K562 (cell line): ENCODE results near the gene SCG2. TPM values are rescaled to one million over a fixed set of nuclear protein-coding genes. Genes with fewer than 3 reads are reported as not detected.

Experiments
- ATAC-seq: fragments of 200-7000 bp; cut with Tn5 transposase; 3 replicates; pipeline ENCODE4 v1.9.1; 2020; ENCODE audit warnings: moderate library complexity
- BruUV-seq: library from RNA; stranded (reverse); fragments of 400-500 nt; replicated peaks from 2 replicates; lab custom pipeline; 2021; lab: Mats Ljungman, UMichigan
- CTCF ChIA-PET: fragments of 300-600 bp; formaldehyde crosslinking; extraction: SDS; loops from one replicate; lab custom pipeline; 2021; ENCODE audit warnings: low intra/inter-chr PET ratio; lab: Yijun Ruan, JAX
- POLR2A ChIA-PET: fragments of 300-600, 350-650 bp; sonication (Branson Sonifier 250); formaldehyde crosslinking; extraction: SDS; loops from one replicate; lab custom pipeline; 2021; ENCODE audit warnings: antibody characterized with exemption, inconsistent platforms; lab: Yijun Ruan, JAX
- DNase-seq, 4 experiments: peaks; one replicate each; pipeline versions ENCODE4 v3.0.0 to v3.0.0-alpha.2; 2011 to 2018; ENCODE audit warnings: low spot score in 3 of 4, mixed read lengths in 3 of 4; ENCODE audit errors: extremely low read depth in 1 of 4
- FAIRE-seq: peaks from 2 replicates; lab custom pipeline; 2011; peaks lifted over from hg19 to GRCh38; lab: Jason Lieb, UNC
- H2AFZ ChIP-seq: 2 replicates; pipeline ENCODE4 v1.6.0; 2011; ENCODE audit warnings: low read depth, low read length, control low read depth, inconsistent platforms
- H3K27ac ChIP-seq: fragments of 200-600 bp; 3 replicates; pipeline ENCODE4 v1.8.0; 2011; ENCODE audit warnings: low read depth, mild to moderate bottlenecking, control low read depth, inconsistent platforms, low read length, moderate library complexity, mixed read lengths; ENCODE audit errors: extremely low read depth
- H3K27me3 ChIP-seq, 2 experiments: fragments of 300-600 bp in 1 of 2; 2 replicates in 1 of 2; 3 replicates in 1 of 2; pipeline versions ENCODE4 v1.6.0 to v1.8.0; 2011; ENCODE audit warnings: inconsistent platforms in 2 of 2, low read length in 2 of 2, mild to moderate bottlenecking in 1 of 2, mixed read lengths in 1 of 2, moderate library complexity in 1 of 2; ENCODE audit not compliant: control insufficient read depth in 2 of 2, insufficient read depth in 2 of 2
- H3K36me3 ChIP-seq: fragments of 300-600 bp; 3 replicates; pipeline ENCODE4 v1.8.0; 2011; ENCODE audit warnings: mild to moderate bottlenecking, low read length, inconsistent platforms; ENCODE audit not compliant: control insufficient read depth, insufficient read depth
- H3K4me1 ChIP-seq, 2 experiments: fragments of 200-600 bp in 1 of 2; replicated peaks in 1 of 2; 2 replicates in 1 of 2; 3 replicates in 1 of 2; pipeline versions ENCODE4 v1.5.1 to v1.8.0; 2011; ENCODE audit warnings: inconsistent platforms in 2 of 2, low read length in 2 of 2, mild to moderate bottlenecking in 1 of 2, mixed read lengths in 1 of 2, moderate library complexity in 1 of 2; ENCODE audit not compliant: control insufficient read depth in 2 of 2, insufficient read depth in 2 of 2
- H3K4me2 ChIP-seq: 2 replicates; pipeline ENCODE4 v1.6.1; 2011; ENCODE audit warnings: low read length, control low read depth, inconsistent platforms, mixed read lengths; ENCODE audit not compliant: insufficient read depth
- H3K4me3 ChIP-seq: fragments of 200-600 bp; sonication (generic), shearing (Covaris generic); 2 replicates; pipeline ENCODE4 v1.5.1; 2016; ENCODE audit warnings: control low read depth, inconsistent platforms
- H3K79me2 ChIP-seq: fragments of 200-600 bp; 3 replicates; pipeline ENCODE4 v1.8.0; 2011; ENCODE audit warnings: low read length, inconsistent platforms; ENCODE audit not compliant: control insufficient read depth, insufficient read depth
- H3K9ac ChIP-seq, 2 experiments: 2 replicates each; pipeline versions ENCODE4 v1.6.0 to v1.6.1; 2011; ENCODE audit warnings: low read depth in 2 of 2, low read length in 2 of 2, control low read depth in 1 of 2, inconsistent platforms in 1 of 2, mild to moderate bottlenecking in 1 of 2, mixed read lengths in 1 of 2; ENCODE audit not compliant: insufficient read depth in 1 of 2
- H3K9me1 ChIP-seq: one replicate; pipeline ENCODE4 v1.6.0; 2011; ENCODE audit warnings: inconsistent platforms, mild to moderate bottlenecking, low read length, moderate library complexity; ENCODE audit not compliant: control insufficient read depth, insufficient read depth
- H3K9me3 ChIP-seq: replicated peaks from 2 replicates; pipeline ENCODE4 v1.5.1; 2011; ENCODE audit warnings: low read depth, low read length, inconsistent platforms; ENCODE audit not compliant: control insufficient read depth, insufficient read depth
- H4K20me1 ChIP-seq: replicated peaks from 2 replicates; pipeline ENCODE4 v1.6.1; 2011; ENCODE audit warnings: low read length, inconsistent platforms, mixed read lengths; ENCODE audit not compliant: control insufficient read depth, insufficient read depth
- C11orf30 ChIP-seq: fragments of 450-650 bp; IDR thresholded peaks from 2 replicates; pipeline ENCODE4 v1.6.1; 2016; ENCODE audit warnings: low read depth, mild to moderate bottlenecking
- JUND ChIP-seq, 2 experiments: IDR thresholded peaks; 2 replicates in 1 of 2; 3 replicates in 1 of 2; pipeline ENCODE4 v1.6.1; 2011; ENCODE audit warnings: borderline replicate concordance in 2 of 2, low read depth in 2 of 2, low read length in 2 of 2, improper control_type of control experiment in 1 of 2, missing biosample characterization in 1 of 2, missing genetic modification characterization in 1 of 2, missing genetic modification reagents in 1 of 2
- KLF16 ChIP-seq: IDR thresholded peaks from 2 replicates; pipeline ENCODE4 v1.6.1; 2016; ENCODE audit warnings: antibody characterized with exemption
- NCOA2 ChIP-seq, 2 experiments: fragments of 450-650 bp; IDR thresholded peaks; 2 replicates each; pipeline ENCODE4 v1.6.1; 2018; ENCODE audit warnings: mild to moderate bottlenecking in 2 of 2, moderate library complexity in 1 of 2; ENCODE audit not compliant: partially characterized antibody in 2 of 2
- NFXL1 ChIP-seq: fragments of 450-650 bp; formaldehyde crosslinking; IDR thresholded peaks from 2 replicates; pipeline ENCODE4 v1.4.0; 2021; ENCODE audit warnings: mild to moderate bottlenecking
- PCBP1 ChIP-seq: fragments of 200-400 bp; formaldehyde crosslinking; IDR thresholded peaks from 2 replicates; pipeline ENCODE4 v1.6.1; 2018; ENCODE audit warnings: mild to moderate bottlenecking, low read depth, low read length; ENCODE audit not compliant: poor library complexity, severe bottlenecking
- POLR2H ChIP-seq: IDR thresholded peaks from 2 replicates; pipeline ENCODE4 v1.6.1; 2016; ENCODE audit warnings: missing genetic modification characterization, low read depth, mild to moderate bottlenecking, control low read depth, missing compliant biosample characterization, moderate library complexity
- TSHZ1 ChIP-seq: fragments of 250-450 bp; sonication (Bioruptor Pico); IDR thresholded peaks from 2 replicates; pipeline ENCODE4 v1.4.0; 2020; ENCODE audit warnings: mild to moderate bottlenecking, moderate library complexity
- ZEB2 ChIP-seq: fragments of 450-650 bp; IDR thresholded peaks from 2 replicates; pipeline ENCODE4 v1.6.1; 2016
- ZKSCAN8 ChIP-seq: fragments of 200-800 bp; sonication (Bioruptor generic); IDR thresholded peaks from 2 replicates; pipeline ENCODE4 v1.6.1; 2016; ENCODE audit warnings: missing genetic modification characterization, missing compliant biosample characterization
- ZNF140 ChIP-seq: fragments of 250-450 bp; sonication (Bioruptor Pico); IDR thresholded peaks from 2 replicates; pipeline ENCODE4 v1.8.0; 2021; ENCODE audit warnings: moderate library complexity, mild to moderate bottlenecking, inconsistent platforms
- ZNF354B ChIP-seq: fragments of 250-450 bp; sonication (Bioruptor Pico); IDR thresholded peaks from 2 replicates; pipeline ENCODE4 v1.4.0; 2020
- ZNF408 ChIP-seq: fragments of 250-450 bp; sonication (Bioruptor Pico); IDR thresholded peaks from 2 replicates; pipeline ENCODE4 v1.4.0; 2020; ENCODE audit warnings: low read depth, mild to moderate bottlenecking, moderate library complexity
- ZNF79 ChIP-seq: fragments of 250-450 bp; sonication (Bioruptor Pico); IDR thresholded peaks from 2 replicates; pipeline ENCODE4 v1.4.0; 2020; ENCODE audit warnings: low read depth, mild to moderate bottlenecking, moderate library complexity
- ZZZ3 ChIP-seq: fragments of 450-650 bp; IDR thresholded peaks from 2 replicates; pipeline ENCODE4 v1.6.1; 2016; ENCODE audit warnings: antibody characterized with exemption, mild to moderate bottlenecking, moderate library complexity
- in situ Hi-C: fragments of 300-500 bp; cut with MboI; formaldehyde crosslinking; loops from 4 replicates; pipeline ENCODE4 v1.15.0; 2018; ENCODE audit warnings: inconsistent platforms, mixed read lengths
- intact Hi-C: fragments of 100-400 bp; cut with micrococcal nuclease; formaldehyde crosslinking; loops from 2 replicates; pipeline ENCODE4 v1.14.2; 2022
- polyA plus RNA-seq, 8 experiments: library from polyadenylated mRNA; depleted of rRNA in 4 of 8; stranded (reverse) in 5 of 8; unstranded in 3 of 8; fragments of >200 nt; fragmentation: Nextera tagmentation in 2 of 8; fragmentation: Illumina TruSeq in 1 of 8; extraction: Ambion mirVana in 2 of 8; extraction: Trizol in 1 of 8; gene quantifications; 2 replicates each; pipeline versions ENCODE4 v1.2.1 to v1.2.3, GENCODE V29; 2011 to 2014; ENCODE audit warnings: inconsistent platforms in 1 of 8, missing spikeins in 1 of 8
- total RNA-seq, 7 experiments: library from RNA; depleted of rRNA in 6 of 7; stranded (reverse); fragments of >200 nt in 6 of 7; fragmentation: Illumina TruSeq in 2 of 7; extraction: Trizol in 2 of 7; gene quantifications; 2 replicates each; pipeline versions ENCODE4 v1.2.1 to v1.2.3, GENCODE V29; 2011 to 2021; ENCODE audit warnings: low replicate concordance in 1 of 7

Gene SCG2
- total and polyA plus RNA-seq, 9 of the 15 experiments (the other 6 are each of a cell fraction or from before 2014, with no cell fraction given), result 0.07 to 1.6 (median 1.1) TPM

- no peak for DNase-seq
- FAIRE-seq, result no peak
- ChIA-PET POLR2A (no interaction called here), CTCF (no interaction called here)
- H3K27me3 ChIP-seq, result no peaks in the 10 kb centered on the region
- no peaks in the 10 kb centered on the region; a peak in 2 of 5 replicates for H3K4me1 ChIP-seq
- no peak overlapping the region for H3K4me3 ChIP-seq
- no peaks in the 10 kb centered on the region for H3K79me2 ChIP-seq
- no peaks in the 10 kb centered on the region for H3K9me3 ChIP-seq
- ATAC-seq, result no peak
- H3K36me3 ChIP-seq, result no peaks in the 10 kb centered on the region
- H4K20me1 ChIP-seq, result no peaks in the 10 kb centered on the region
- intact Hi-C loops, result no loop called here
- TF ChIP-seq ZNF354B (CRISPR knock-in tag) (no peak), NCOA2 (IDR thresholded peaks at IDR 0.05; ENCODE audit: partially characterized antibody in 2 of 2) (no peak), ZNF79 (CRISPR knock-in tag) (no peak), NFXL1 (no peak), ZNF140 (CRISPR knock-in tag) (no peak), ZKSCAN8 (CRISPR knock-in tag) (no peak), KLF16 (no peak), JUND (IDR thresholded peaks at IDR 0.05; ENCODE audit: borderline replicate concordance, low read depth, low read length) (no peak), JUND (tag; IDR thresholded peaks at IDR 0.05; ENCODE audit: borderline replicate concordance, low read depth, low read length) (no peak), ZZZ3 (no peak), C11orf30 (no peak), ZNF408 (CRISPR knock-in tag) (no peak), PCBP1 (no peak), TSHZ1 (CRISPR knock-in tag) (no peak), ZEB2 (no peak), POLR2H (tag) (no peak)
- H3K27ac ChIP-seq, result no peak overlapping the region
- H3K9ac ChIP-seq, result no peak overlapping the region
- no peak overlapping the region for H3K4me2 ChIP-seq
- no TSS peak for BruUV-seq
- no peak overlapping the region for H2AFZ ChIP-seq
- in situ Hi-C loops, result no loop called here
- H3K9me1 ChIP-seq, result no peaks in the 10 kb centered on the region
These were observed 46.6 kb upstream of the SCG2 start for GRCh38 chr2:223648755-223649154.
